Urinary bladder (tissue), 4 donors: ENCODE results near the gene MAP3K14. TPM values are rescaled to one million over a fixed set of nuclear protein-coding genes. Genes with fewer than 3 reads are reported as not detected.

Experiments used
- DNase-seq: peaks from one replicate; pipeline ENCODE4 v3.0.0-alpha.2; 2015; ENCODE audit errors: extremely low spot score
- H3K27ac ChIP-seq: one replicate; pipeline ENCODE4 v1.5.1; 2013; ENCODE audit warnings: low read depth, mild to moderate bottlenecking, moderate library complexity
- H3K36me3 ChIP-seq: one replicate; pipeline ENCODE4 v1.6.1; 2013; ENCODE audit warnings: mild to moderate bottlenecking, moderate library complexity; ENCODE audit not compliant: insufficient read depth
- H3K4me1 ChIP-seq: one replicate; pipeline ENCODE4 v1.6.1; 2013; ENCODE audit warnings: mild to moderate bottlenecking, moderate library complexity; ENCODE audit not compliant: insufficient read depth
- H3K4me3 ChIP-seq: one replicate; pipeline ENCODE4 v1.5.1; 2013; ENCODE audit warnings: low read depth, low read length
- WGBS: extraction: QIAGEN DNeasy Blood & Tissue Kit; methylation state at CpG from one replicate; pipeline ENCODE4 v1.1.7; 2013; 5-methylcytosine and 5-hydroxymethylcytosine counted together
- polyA plus RNA-seq: library from polyadenylated mRNA; stranded (reverse); fragments of 200-250 nt; gene quantifications from one replicate; pipeline ENCODE4 v1.2.3, GENCODE V29; 2013
- total RNA-seq: library from RNA; depleted of rRNA; stranded (reverse); fragments of >200 nt; gene quantifications from one replicate; pipeline ENCODE4 v1.2.3, GENCODE V29; 2014
- donor health status: healthy with polysubstance abuse.
- donor health status: healthy.

Gene MAP3K14
- total and polyA plus RNA-seq, 2 donors, result 2.9 to 15.6 TPM

GRCh38 chr17:45248132-45248957 is 68.5 kb downstream of the MAP3K14 start:
- WGBS, result 22% methylated on average over 39 of the region's 39 CpGs
- peak overlapping the region; percentile 48 for H3K4me3 ChIP-seq
- H3K36me3 ChIP-seq, result no peaks in the 10 kb centered on the region
- DNase-seq, result no peak
- no peaks in the 10 kb centered on the region for H3K4me1 ChIP-seq
- peak overlapping the region; percentile 53 for H3K27ac ChIP-seq

GRCh38 chr17:45247429-45248131 is 69.2 kb downstream of the MAP3K14 start:
- Histone ChIP-seq H3K4me3 (peak overlapping the region; percentile 48), H3K4me1 (no peaks in the 10 kb centered on the region), H3K27ac (peak overlapping the region; percentile 53), H3K36me3 (no peaks in the 10 kb centered on the region)
- 1% methylated on average over 61 of the region's 61 CpGs for WGBS
- peak; percentile 57 for DNase-seq

GRCh38 chr17:45246861-45247428 is 69.9 kb downstream of the MAP3K14 start:
- no peaks in the 10 kb centered on the region for H3K4me1 ChIP-seq
- H3K4me3 ChIP-seq, result peak overlapping the region; percentile 48
- H3K36me3 ChIP-seq, result no peaks in the 10 kb centered on the region
- peak overlapping the region; percentile 33 for H3K27ac ChIP-seq
- WGBS, result 9% methylated on average over 33 of the region's 33 CpGs
- DNase-seq, result no peak

- no peak overlapping the region for H3K27ac ChIP-seq
- WGBS, result 64% methylated on average over 8 of the region's 8 CpGs
These were observed 70.5 kb downstream of the MAP3K14 start for GRCh38 chr17:45246338-45246737.

GRCh38 chr17:45244725-45245656 is 71.8 kb downstream of the MAP3K14 start:
- no peak overlapping the region for H3K4me3 ChIP-seq
- no peak overlapping the region for H3K27ac ChIP-seq
- H3K36me3 ChIP-seq, result no peaks in the 10 kb centered on the region
- H3K4me1 ChIP-seq, result no peaks in the 10 kb centered on the region
- 90% methylated on average over 21 of the region's 21 CpGs for WGBS
- no peak for DNase-seq

More at GRCh38 chr17:45246338-45246737, 70.5 kb downstream of the MAP3K14 start:
- no peaks in the 10 kb centered on the region for H3K4me1 ChIP-seq
- no peaks in the 10 kb centered on the region for H3K36me3 ChIP-seq
- no peak for DNase-seq
- H3K4me3 ChIP-seq, result no peak overlapping the region

GRCh38 chr17:45243750-45244149 is 73.1 kb downstream of the MAP3K14 start:
- 88% methylated on average over 18 of the region's 18 CpGs for WGBS
- DNase-seq, result no peak

GRCh38 chr17:45242029-45242414 is 74.8 kb downstream of the MAP3K14 start:
- Histone ChIP-seq H3K4me3 (no peak overlapping the region), H3K4me1 (no peaks in the 10 kb centered on the region), H3K36me3 (no peaks in the 10 kb centered on the region), H3K27ac (no peak overlapping the region)
- 28% methylated on average over 18 of the region's 18 CpGs for WGBS
- DNase-seq, result no peak

More at GRCh38 chr17:45243750-45244149, 73.1 kb downstream of the MAP3K14 start:
- Histone ChIP-seq H3K4me1 (no peaks in the 10 kb centered on the region), H3K4me3 (no peak overlapping the region), H3K36me3 (no peaks in the 10 kb centered on the region), H3K27ac (no peak overlapping the region)

- Histone ChIP-seq H3K4me1 (no peaks in the 10 kb centered on the region), H3K36me3 (no peaks in the 10 kb centered on the region), H3K4me3 (peak overlapping the region; percentile 3), H3K27ac (no peak overlapping the region)
- 13% methylated on average over 62 of the region's 62 CpGs for WGBS
- no peak for DNase-seq
These were observed 75.3 kb downstream of the MAP3K14 start for GRCh38 chr17:45241328-45242028.

- Histone ChIP-seq H3K36me3 (no peaks in the 10 kb centered on the region), H3K4me1 (no peaks in the 10 kb centered on the region), H3K4me3 (no peak overlapping the region), H3K27ac (no peak overlapping the region)
- no peak for DNase-seq
- WGBS, result 42% methylated on average over 21 of the region's 21 CpGs
These were observed 75.9 kb downstream of the MAP3K14 start for GRCh38 chr17:45240905-45241327.

- 95% methylated on average over 7 of the region's 7 CpGs for WGBS
- Histone ChIP-seq H3K4me1 (no peaks in the 10 kb centered on the region), H3K4me3 (no peak overlapping the region), H3K27ac (no peak overlapping the region), H3K36me3 (no peaks in the 10 kb centered on the region)
- DNase-seq, result no peak
These were observed 78.6 kb downstream of the MAP3K14 start for GRCh38 chr17:45238155-45238774.

- whole genome bisulfite sequencing, result 96% methylated on average over 2 of the region's 2 CpGs
- H3K27ac ChIP-seq, result no peak overlapping the region
- H3K36me3 ChIP-seq, result no peaks in the 10 kb centered on the region
- H3K4me3 ChIP-seq, result no peak overlapping the region
- H3K4me1 ChIP-seq, result no peaks in the 10 kb centered on the region
- DNase-seq, result no peak
These were observed 79.1 kb downstream of the MAP3K14 start for GRCh38 chr17:45237686-45238085.

- no peak overlapping the region for H3K27ac ChIP-seq
- DNase-seq, result no peak
- no peak overlapping the region for H3K4me3 ChIP-seq
- 82% methylated on average over 5 of the region's 5 CpGs for WGBS
- no peaks in the 10 kb centered on the region for H3K4me1 ChIP-seq
- no peaks in the 10 kb centered on the region for H3K36me3 ChIP-seq
These were observed 80.6 kb downstream of the MAP3K14 start for GRCh38 chr17:45236282-45236606.
